HCT116 (cell line): Measurements from ENCODE around the gene CUBN. TPM values are rescaled to one million over a fixed set of nuclear protein-coding genes. Genes with fewer than 3 reads are reported as not detected.
A peak's percentile ranks its signal among the peaks of the same experiment; 100 is the strongest.

Experiments
- ATAC-seq: fragments of 200-7000 bp; cut with Tn5 transposase; 2 replicates; pipeline ENCODE4 v1.9.1; 2020; ENCODE audit warnings: mild to moderate bottlenecking, moderate library complexity
- BruUV-seq: library from RNA; stranded (reverse); fragments of 400-500 nt; replicated peaks from 2 replicates; lab custom pipeline; 2021; lab: Mats Ljungman, UMichigan
- CTCF ChIA-PET: fragments of 300-600 bp; sonication (Branson Sonifier 250); formaldehyde crosslinking; loops from one replicate; lab custom pipeline; 2021; ENCODE audit warnings: antibody characterized with exemption; lab: Charles Lee
- POLR2A ChIA-PET: fragments of 300-600, 350-600 bp; sonication (Branson Sonifier 250); formaldehyde crosslinking; loops from one replicate; lab custom pipeline; 2021; ENCODE audit warnings: antibody characterized with exemption; lab: Charles Lee
- RAD21 ChIA-PET, 2 experiments: fragments of 300-600 bp; sonication (Branson Sonifier 250); formaldehyde crosslinking; loops; one replicate each; lab custom pipeline; 2023; ENCODE audit warnings: low total read pairs in 2 of 2; ENCODE audit not compliant: uncharacterized antibody in 2 of 2, unreplicated experiment in 2 of 2, low non-redundant PET in 1 of 2; lab: Charles Lee
- DNase-seq: peaks from one replicate; pipeline ENCODE4 v3.0.0-alpha.2; 2010; ENCODE audit warnings: low read depth, low spot score
- H2AFZ ChIP-seq: fragments of 200-600 bp; shearing (Covaris generic), sonication (generic); 2 replicates; pipeline ENCODE4 v1.6.1; 2017; ENCODE audit warnings: low read depth, mixed run types, mixed read lengths, antibody characterized with exemption, low read length; ENCODE audit not compliant: poor library complexity, severe bottlenecking
- H3K27ac ChIP-seq: 2 replicates; pipeline ENCODE4 v1.5.1; 2012; ENCODE audit warnings: low read depth, low read length
- H3K27me3 ChIP-seq: fragments of 200-600 bp; sonication (generic); 2 replicates; pipeline ENCODE4 v1.6.1; 2016; ENCODE audit warnings: mixed run types, low read length, mixed read lengths; ENCODE audit not compliant: insufficient read depth
- H3K36me3 ChIP-seq, 2 experiments: fragments of 200-500 bp in 1 of 2; fragments of 200-600 bp in 1 of 2; sonication (Bioruptor generic) in 1 of 2; sonication (generic) in 1 of 2; 2 replicates each; pipeline versions ENCODE4 v1.5.1 to v1.6.1; 2014 to 2016; ENCODE audit warnings: low read length in 2 of 2, inconsistent platforms in 1 of 2, mixed read lengths in 1 of 2, mixed run types in 1 of 2; ENCODE audit not compliant: insufficient read depth in 2 of 2, control insufficient read depth in 1 of 2
- H3K4me1 ChIP-seq, 2 experiments: fragments of 200-600 bp in 1 of 2; sonication (generic) in 1 of 2; 2 replicates each; pipeline versions ENCODE4 v1.5.1 to v1.6.1; 2012 to 2017; ENCODE audit warnings: low read length in 2 of 2, inconsistent platforms in 1 of 2, mild to moderate bottlenecking in 1 of 2, mixed read lengths in 1 of 2, mixed run types in 1 of 2, moderate library complexity in 1 of 2; ENCODE audit not compliant: insufficient read depth in 2 of 2, control insufficient read depth in 1 of 2
- H3K4me2 ChIP-seq: fragments of 200-600 bp; sonication (generic); 2 replicates; pipeline ENCODE4 v1.6.1; 2017; ENCODE audit warnings: mixed run types, low read length, mixed read lengths
- H3K4me3 ChIP-seq, 2 experiments: fragments of 200-600 bp in 1 of 2; sonication (generic) in 1 of 2; replicated peaks in 1 of 2; 2 replicates each; pipeline ENCODE4 v1.5.1; 2011 to 2016; ENCODE audit warnings: low read length in 2 of 2, control low read depth in 1 of 2, low read depth in 1 of 2, mild to moderate bottlenecking in 1 of 2, mixed read lengths in 1 of 2, mixed run types in 1 of 2
- H3K79me2 ChIP-seq: fragments of 200-600 bp; sonication (generic); 2 replicates; pipeline ENCODE4 v1.6.1; 2017; ENCODE audit warnings: mild to moderate bottlenecking, mixed run types, low read length, moderate library complexity, mixed read lengths; ENCODE audit not compliant: insufficient read depth
- H3K9ac ChIP-seq: fragments of 200-600 bp; sonication (generic); 2 replicates; pipeline ENCODE4 v1.6.1; 2016; ENCODE audit warnings: low read length, mixed read lengths
- H3K9me2 ChIP-seq: fragments of 200-600 bp; sonication (generic), shearing (Covaris generic); 2 replicates; pipeline ENCODE4 v1.6.1; 2017; ENCODE audit warnings: mixed run types, mild to moderate bottlenecking, moderate library complexity; ENCODE audit not compliant: insufficient read depth
- H3K9me3 ChIP-seq, 2 experiments: fragments of 200-500 bp in 1 of 2; fragments of 200-600 bp in 1 of 2; sonication (Bioruptor generic) in 1 of 2; sonication (generic) in 1 of 2; 2 replicates each; pipeline ENCODE4 v1.6.1; 2014 to 2017; ENCODE audit warnings: low read length in 2 of 2, mixed read lengths in 2 of 2, inconsistent platforms in 1 of 2, low read depth in 1 of 2, mild to moderate bottlenecking in 1 of 2, mixed run types in 1 of 2, moderate library complexity in 1 of 2; ENCODE audit not compliant: control insufficient read depth in 1 of 2, insufficient read depth in 1 of 2
- H4K20me1 ChIP-seq: fragments of 200-600 bp; sonication (generic), shearing (Covaris generic); 2 replicates; pipeline ENCODE4 v1.6.1; 2017; ENCODE audit warnings: mixed run types, mild to moderate bottlenecking, moderate library complexity; ENCODE audit not compliant: insufficient read depth
- CBX3 ChIP-seq: IDR thresholded peaks from 2 replicates; pipeline ENCODE4 v1.6.1; 2012; ENCODE audit warnings: low read depth
- CEBPB ChIP-seq: IDR thresholded peaks from 2 replicates; pipeline ENCODE4 v1.6.1; 2012; ENCODE audit warnings: low read depth
- CTCF ChIP-seq, 3 experiments: fragments of 200-600 bp in 1 of 3; sonication (generic) in 1 of 3; IDR thresholded peaks in 2 of 3; conservative IDR thresholded peaks in 1 of 3; 2 replicates each; pipeline ENCODE4 v1.5.1; 2012 to 2017; ENCODE audit warnings: low read depth in 2 of 3, low read length in 2 of 3, antibody characterized with exemption in 1 of 3, borderline replicate concordance in 1 of 3, control low read depth in 1 of 3, mild to moderate bottlenecking in 1 of 3, mixed read lengths in 1 of 3, mixed run types in 1 of 3, moderate library complexity in 1 of 3; ENCODE audit not compliant: insufficient read depth in 1 of 3
- EZH2 ChIP-seq: fragments of 200-600 bp; sonication (generic); IDR thresholded peaks from 2 replicates; pipeline ENCODE4 v1.6.1; 2017; ENCODE audit warnings: antibody characterized with exemption, mixed run types
- EZH2phosphoT487 ChIP-seq: fragments of 200-600 bp; IDR thresholded peaks from 2 replicates; pipeline ENCODE4 v1.6.1; 2018; ENCODE audit warnings: antibody characterized with exemption, borderline replicate concordance
- FOSL1 ChIP-seq: IDR thresholded peaks from 2 replicates; pipeline ENCODE4 v1.6.1; 2012; ENCODE audit warnings: low read depth
- POLR2A ChIP-seq: IDR thresholded peaks from 2 replicates; pipeline ENCODE4 v1.7.0; 2011; ENCODE audit warnings: borderline replicate concordance; ENCODE audit not compliant: insufficient read depth, insufficient read length; ENCODE audit errors: extremely low read depth
- POLR2AphosphoS5 ChIP-seq: IDR thresholded peaks from 2 replicates; pipeline ENCODE4 v1.6.1; 2011; ENCODE audit warnings: mild to moderate bottlenecking, low read depth, low read length, moderate library complexity
- RAD21 ChIP-seq: IDR thresholded peaks from 2 replicates; pipeline ENCODE4 v1.6.1; 2012; ENCODE audit warnings: low read depth, mild to moderate bottlenecking
- SP1 ChIP-seq: IDR thresholded peaks from 2 replicates; pipeline ENCODE4 v1.6.1; 2012; ENCODE audit warnings: low read depth
- SRF ChIP-seq: IDR thresholded peaks from 2 replicates; pipeline ENCODE4 v1.6.1; 2012; ENCODE audit warnings: low read depth
- ZFX ChIP-seq: fragments of 450-650 bp; IDR thresholded peaks from 2 replicates; pipeline ENCODE4 v1.6.1; 2017
- ZNF274 ChIP-seq: fragments of 200-500 bp; sonication (Bioruptor generic); IDR thresholded peaks from 2 replicates; pipeline ENCODE4 v1.6.1; 2014; ENCODE audit warnings: mild to moderate bottlenecking, low read depth, low read length, inconsistent platforms
- intact Hi-C: fragments of 100-400 bp; cut with micrococcal nuclease; formaldehyde crosslinking; loops from 2 replicates; pipeline ENCODE4 v1.10.0; 2022
- total RNA-seq: library from RNA; stranded (reverse); gene quantifications from one replicate; pipeline ENCODE4 v1.2.1, GENCODE V29; 2021; ENCODE audit not compliant: unreplicated experiment
- TF ChIP-seq, protein P1 (sequence below): IDR thresholded peaks from 2 replicates; pipeline ENCODE4 v1.6.1; 2012
- TF ChIP-seq, protein P2 (sequence below): IDR thresholded peaks from 2 replicates; pipeline ENCODE4 v1.6.1; 2012
- TF ChIP-seq, protein P3 (sequence below): IDR thresholded peaks from 2 replicates; pipeline ENCODE4 v1.6.1; 2011; ENCODE audit warnings: mild to moderate bottlenecking, low read length, moderate library complexity; ENCODE audit not compliant: insufficient replicate concordance; ENCODE audit errors: extremely low read depth

CUBN gene
- total RNA-seq, 1 experiment from 2014 or later = 1.2 TPM

DNA sequence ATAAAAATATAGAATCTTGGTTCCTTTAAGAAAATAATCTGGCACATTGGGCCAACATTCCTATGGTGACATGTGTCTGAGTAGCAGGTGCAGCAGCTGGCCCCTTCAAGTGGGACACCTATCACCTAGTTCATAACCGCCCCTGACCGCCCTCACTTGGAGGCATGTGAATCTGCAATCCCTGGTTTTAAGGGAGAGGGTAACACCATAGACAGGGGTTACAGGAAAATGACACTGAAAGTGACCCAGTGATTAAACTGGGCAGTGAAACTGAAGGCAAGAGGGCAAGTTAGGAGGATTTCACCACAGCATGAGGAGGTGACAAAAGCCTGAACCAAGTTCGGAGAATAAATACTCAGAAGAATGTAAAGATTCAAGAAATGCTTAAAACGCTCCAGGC, 313.4 kb downstream of the CUBN start:
- TF ChIP-seq, protein P1, sequence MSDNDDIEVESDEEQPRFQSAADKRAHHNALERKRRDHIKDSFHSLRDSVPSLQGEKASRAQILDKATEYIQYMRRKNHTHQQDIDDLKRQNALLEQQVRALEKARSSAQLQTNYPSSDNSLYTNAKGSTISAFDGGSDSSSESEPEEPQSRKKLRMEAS = no peak
- TF ChIP-seq SP1 (no peak), CTCF (IDR thresholded peaks at IDR 0.05 in 2 of 3, conservative IDR thresholded peaks at IDR 0.05 in 1 of 3; ENCODE audit: borderline replicate concordance in 1 of 3, insufficient read depth in 1 of 3, low read depth in 2 of 3, low read length in 2 of 3) (no peak), POLR2AphosphoS5 (no peak), ZNF274 (no peak), EZH2phosphoT487 (no peak), POLR2A (no peak), EZH2 (no peak), CBX3 (no peak), CEBPB (no peak), FOSL1 (no peak), RAD21 (no peak), ZFX (no peak), SRF (no peak)
- TF ChIP-seq, protein P2, sequence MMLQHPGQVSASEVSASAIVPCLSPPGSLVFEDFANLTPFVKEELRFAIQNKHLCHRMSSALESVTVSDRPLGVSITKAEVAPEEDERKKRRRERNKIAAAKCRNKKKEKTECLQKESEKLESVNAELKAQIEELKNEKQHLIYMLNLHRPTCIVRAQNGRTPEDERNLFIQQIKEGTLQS = no peak
- TF ChIP-seq, protein P3, sequence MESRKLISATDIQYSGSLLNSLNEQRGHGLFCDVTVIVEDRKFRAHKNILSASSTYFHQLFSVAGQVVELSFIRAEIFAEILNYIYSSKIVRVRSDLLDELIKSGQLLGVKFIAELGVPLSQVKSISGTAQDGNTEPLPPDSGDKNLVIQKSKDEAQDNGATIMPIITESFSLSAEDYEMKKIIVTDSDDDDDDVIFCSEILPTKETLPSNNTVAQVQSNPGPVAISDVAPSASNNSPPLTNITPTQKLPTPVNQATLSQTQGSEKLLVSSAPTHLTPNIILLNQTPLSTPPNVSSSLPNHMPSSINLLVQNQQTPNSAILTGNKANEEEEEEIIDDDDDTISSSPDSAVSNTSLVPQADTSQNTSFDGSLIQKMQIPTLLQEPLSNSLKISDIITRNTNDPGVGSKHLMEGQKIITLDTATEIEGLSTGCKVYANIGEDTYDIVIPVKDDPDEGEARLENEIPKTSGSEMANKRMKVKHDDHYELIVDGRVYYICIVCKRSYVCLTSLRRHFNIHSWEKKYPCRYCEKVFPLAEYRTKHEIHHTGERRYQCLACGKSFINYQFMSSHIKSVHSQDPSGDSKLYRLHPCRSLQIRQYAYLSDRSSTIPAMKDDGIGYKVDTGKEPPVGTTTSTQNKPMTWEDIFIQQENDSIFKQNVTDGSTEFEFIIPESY = no peak

More for the DNA sequence above, 313.4 kb downstream of the CUBN start:
- H3K9me3 ChIP-seq = no peaks in the 10 kb centered on the region; a peak in 1 of 4 replicates
- no peaks in the 10 kb centered on the region for H3K27me3 ChIP-seq
- H3K4me3 ChIP-seq = peak overlapping the region; percentile 78 to 79
- ChIA-PET POLR2A (no interaction called here), CTCF (interaction anchor here (1.5 kb wide), 1 partner anchor 441 kb away, joined by 6 read pairs; no protein-coding TSS in a partner anchor), RAD21 (interaction anchor here in 1 of 2 experiments (0.5 kb wide), 1 partner anchor 412 kb away, joined by 3 read pairs; the partner anchor contains the start of gene VIM)
- no peaks in the 10 kb centered on the region for H4K20me1 ChIP-seq
- peaks cover 9% of the 10 kb centered on the region; the same call in 1 of the 2 replicates for H3K79me2 ChIP-seq
- no TSS peak for BruUV-seq
- H3K9ac ChIP-seq = peak overlapping the region; percentile 66; the same call in 1 of the 2 replicates
- H3K36me3 ChIP-seq = no peaks in the 10 kb centered on the region
- peaks cover 3 to 18% of the 10 kb centered on the region in 2 experiments; a peak in 3 of 4 replicates for H3K4me1 ChIP-seq
- no peak overlapping the region for H3K27ac ChIP-seq
- intact Hi-C loops = loop anchor here (2.0 kb wide), 1 partner anchor 379 kb away; the partner anchor contains the start of gene PTER
- DNase-seq = no peak
- no peak overlapping the region for H2AFZ ChIP-seq
- ATAC-seq = no peak
- H3K4me2 ChIP-seq = peak overlapping the region; percentile 90
- H3K9me2 ChIP-seq = no peaks in the 10 kb centered on the region
